ENCODE measurements around the gene CD200R1L.

- TF ChIP-seq CTCF (IDR thresholded peaks at IDR 0.05) (no peak), REST (IDR thresholded peaks at IDR 0.05; ENCODE audit: insufficient read depth in 1 of 2, low read depth in 2 of 2, low read length in 1 of 2) (no peak)
Measured at GRCh38 chr3:112799946-112800345, 46.7 kb downstream of the CD200R1L start.

All from Panc1 (cell line).